SIG-M5 treated with dmso at 0.1 percent for 504 hours (cell line): ENCODE measurements around the gene PEMT.

ENCODE experiments used
- DNase-seq: peaks from one replicate; lab custom pipeline; 2025; ENCODE audit not compliant: unreplicated experiment; lab: John Stamatoyannopoulos, UW

The PEMT gene

GRCh38 chr17:17460038-17460437 lies 131.5 kb downstream of the PEMT start:
- DNase-seq, result no peak

- DNase-seq, result no peak
Measured at GRCh38 chr17:17457680-17458079, 133.8 kb downstream of the PEMT start.

- no peak for DNase-seq
Measured at GRCh38 chr17:17456251-17456650, 135.3 kb downstream of the PEMT start.
